Activated T-cell treated with anti-CD3 and anti-CD28 coated beads for 1 hour (primary cell): ENCODE data around the gene TNFRSF11A.

Source experiments
- DNase-seq: peaks from one replicate; pipeline ENCODE4 v3.0.0-alpha.2; 2020; ENCODE audit warnings: low read depth

TNFRSF11A gene

GRCh38 chr18:62343316-62343715 is 18.2 kb downstream of the TNFRSF11A start:
- DNase-seq, result no peak

- no peak for DNase-seq
These were observed 20.8 kb downstream of the TNFRSF11A start for GRCh38 chr18:62345909-62346308.

DNA sequence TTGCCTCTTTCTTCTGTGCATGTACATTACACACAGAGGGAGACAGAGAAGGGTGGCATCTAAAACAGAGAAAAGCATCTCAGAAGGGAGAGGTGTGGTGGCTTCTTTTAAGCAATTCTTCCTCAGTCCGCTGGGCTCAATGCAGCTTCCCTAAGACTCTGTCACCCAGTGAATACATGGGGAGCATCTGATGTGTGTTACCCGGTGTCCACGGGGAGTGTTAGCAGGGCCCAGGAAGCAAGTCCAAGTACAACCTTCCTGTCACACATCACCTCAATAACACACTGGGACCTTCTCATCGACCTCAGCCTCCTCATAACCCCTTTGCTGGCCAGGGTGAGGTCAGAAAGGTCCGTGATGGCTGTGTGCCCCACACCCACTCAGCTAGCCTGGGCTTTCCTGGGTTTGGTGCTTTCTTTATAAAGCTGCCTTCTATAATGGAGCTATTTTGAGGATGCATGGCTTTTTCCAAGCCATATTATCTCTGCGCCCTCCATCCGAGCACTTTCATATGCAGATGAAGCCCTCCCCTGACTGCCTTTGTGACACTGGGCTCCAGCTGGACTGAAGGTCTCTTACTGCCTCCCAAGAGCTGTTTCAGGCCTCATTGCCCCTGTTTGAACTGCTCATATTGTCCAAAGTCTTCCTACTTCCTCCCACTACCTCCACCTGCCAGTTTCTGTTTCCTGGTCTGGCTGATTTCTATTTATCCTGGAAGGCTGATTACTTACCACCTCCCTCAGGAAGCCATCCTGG is 21.4 kb downstream of the TNFRSF11A start:
- DNase-seq, result no peak

DNA sequence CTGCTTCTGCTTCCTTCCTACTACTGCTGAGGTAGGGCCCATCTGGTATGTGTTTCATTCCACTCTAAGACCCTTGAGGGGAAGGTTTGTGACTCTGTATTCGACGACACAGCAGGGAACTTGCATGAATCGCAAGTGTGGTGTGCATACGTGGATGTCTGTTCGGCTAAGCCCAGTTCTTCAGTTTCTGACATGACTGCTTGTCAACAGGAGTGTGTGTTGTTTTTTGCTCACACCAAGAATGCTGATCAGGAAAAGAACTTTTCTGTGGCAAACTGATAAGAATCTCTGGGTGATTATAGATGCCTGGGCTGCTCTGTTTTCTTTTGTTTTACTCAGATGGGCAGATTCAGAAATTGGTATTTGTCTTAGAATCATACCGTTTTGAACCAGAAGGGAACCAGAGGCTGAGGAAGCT is 22.0 kb downstream of the TNFRSF11A start:
- no peak for DNase-seq

- no peak for DNase-seq
These were observed 23.4 kb downstream of the TNFRSF11A start for GRCh38 chr18:62348474-62348873.

GRCh38 chr18:62353170-62353569 is 28.1 kb downstream of the TNFRSF11A start:
- DNase-seq, result no peak

DNA sequence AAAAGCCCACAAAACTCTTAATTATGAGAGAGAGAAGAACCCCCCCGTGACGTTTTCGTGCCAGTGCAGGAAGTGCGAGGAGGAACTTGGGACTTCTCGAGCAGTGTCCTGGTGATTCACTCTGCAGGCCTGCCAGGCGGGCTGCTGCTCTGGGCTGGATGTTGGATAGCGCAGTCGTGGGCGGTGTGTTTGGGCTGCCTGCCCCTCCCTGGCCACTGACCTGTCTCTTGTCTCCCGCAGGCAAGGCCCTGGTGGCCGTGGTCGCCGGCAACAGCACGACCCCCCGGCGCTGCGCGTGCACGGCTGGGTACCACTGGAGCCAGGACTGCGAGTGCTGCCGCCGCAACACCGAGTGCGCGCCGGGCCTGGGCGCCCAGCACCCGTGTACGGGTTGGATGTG is 29.0 kb downstream of the TNFRSF11A start:
- DNase-seq, result no peak

GRCh38 chr18:62357079-62357719 is 32.1 kb downstream of the TNFRSF11A start:
- no peak for DNase-seq

DNA sequence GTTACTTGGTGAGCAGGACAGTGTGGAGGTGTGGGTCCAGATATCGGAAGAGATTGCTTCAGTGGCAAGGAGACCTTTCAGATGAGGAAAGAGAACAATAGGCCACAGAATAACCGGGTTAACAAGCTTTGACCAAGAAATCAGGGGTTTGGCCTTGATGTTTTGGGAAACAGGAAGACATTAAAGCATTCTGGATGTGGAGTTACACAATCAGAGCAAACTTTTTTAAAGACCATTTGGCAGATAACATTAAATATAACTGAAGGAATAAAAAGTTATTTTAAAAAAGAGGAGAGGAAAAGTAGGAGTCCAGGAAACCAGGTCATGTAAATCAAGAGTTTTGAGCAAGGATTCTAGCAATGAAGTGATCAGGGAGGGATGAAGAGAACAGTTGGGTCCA is 35.7 kb downstream of the TNFRSF11A start:
- no peak for DNase-seq

DNA sequence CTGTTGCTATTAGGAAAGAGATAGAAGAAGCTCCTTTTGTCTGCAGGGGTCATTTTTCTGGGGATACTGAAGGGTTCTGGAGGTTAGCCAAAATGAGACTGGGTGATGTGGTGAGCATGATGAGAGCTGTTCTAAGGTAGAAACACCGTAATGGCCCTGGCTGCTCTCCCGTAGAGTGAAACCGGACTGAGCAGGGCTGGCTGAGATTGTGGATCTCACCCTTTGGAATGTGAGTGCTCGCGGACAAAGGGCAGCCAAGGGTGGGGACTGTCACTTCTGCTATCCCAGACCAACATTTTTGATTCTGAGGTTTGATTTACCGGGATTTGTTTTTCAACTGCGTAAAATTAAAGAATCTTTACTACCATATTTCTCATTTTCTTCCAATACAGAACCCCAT is 36.2 kb downstream of the TNFRSF11A start:
- DNase-seq, result no peak

GRCh38 chr18:62364558-62364957 is 39.4 kb downstream of the TNFRSF11A start:
- DNase-seq, result no peak

GRCh38 chr18:62365420-62365819 is 40.3 kb downstream of the TNFRSF11A start:
- DNase-seq, result no peak

- DNase-seq, result no peak
These were observed 41.9 kb downstream of the TNFRSF11A start for GRCh38 chr18:62366992-62367391.

GRCh38 chr18:62368100-62368499 is 43.0 kb downstream of the TNFRSF11A start:
- no peak for DNase-seq

GRCh38 chr18:62369129-62369644 is 44.1 kb downstream of the TNFRSF11A start:
- DNase-seq, result no peak

DNA sequence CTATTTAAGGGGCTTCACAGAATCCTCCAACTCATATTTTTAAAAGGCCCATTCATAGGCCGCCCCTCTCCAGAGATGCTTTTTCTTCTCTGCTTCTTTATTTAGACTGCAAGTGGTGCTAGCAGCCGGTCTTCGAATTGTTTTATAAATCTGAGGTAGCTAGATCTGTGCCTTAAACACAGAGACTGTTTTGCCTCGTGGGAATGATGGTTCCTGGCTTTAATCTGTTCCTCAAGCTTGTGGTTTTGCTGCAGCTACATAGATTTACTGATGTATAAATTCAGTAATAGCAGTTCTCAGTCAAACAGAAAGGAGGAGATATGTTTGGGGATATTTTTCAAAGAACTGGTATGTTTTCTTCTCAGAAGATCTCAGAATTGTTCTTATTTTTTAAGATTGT is 45.3 kb downstream of the TNFRSF11A start:
- DNase-seq, result no peak

DNA sequence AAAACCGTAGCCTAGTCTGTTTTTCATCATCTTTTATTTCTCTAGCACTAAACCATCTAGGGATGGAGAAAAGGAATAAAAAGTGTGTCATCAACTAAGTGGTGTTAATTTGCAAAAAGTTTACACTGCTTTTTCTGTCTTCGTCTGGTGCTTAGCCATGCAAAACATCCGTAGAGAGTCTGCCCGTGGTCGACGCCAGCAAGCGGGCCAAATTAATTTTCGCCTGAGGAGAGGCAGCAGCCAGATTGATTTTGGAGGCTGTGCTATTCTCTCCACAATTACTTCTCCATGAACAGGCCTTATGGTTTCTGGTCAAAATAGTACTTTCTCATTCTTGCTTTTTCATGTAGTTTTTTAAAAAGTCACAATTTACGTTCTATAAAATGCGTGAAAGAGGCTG is 46.3 kb downstream of the TNFRSF11A start:
- no peak for DNase-seq

DNA sequence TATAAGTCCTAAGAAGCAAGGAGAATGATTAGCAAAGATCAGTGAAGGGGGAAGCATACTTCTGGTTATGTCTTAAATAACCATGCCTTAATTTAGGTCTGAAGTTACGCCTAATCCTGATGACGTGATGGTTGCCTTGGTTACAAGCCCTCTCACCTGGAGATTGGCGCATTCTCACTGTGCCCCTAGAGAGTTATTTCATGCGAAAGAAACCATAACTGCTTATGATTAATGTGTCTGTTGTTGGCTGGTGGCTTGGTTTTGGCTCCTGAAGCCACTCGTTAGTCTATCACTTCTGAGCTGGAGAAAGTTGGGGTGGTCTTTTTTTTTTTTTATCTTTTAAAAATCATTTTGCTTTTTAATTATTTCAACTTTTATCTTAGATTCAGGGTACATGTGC is 47.0 kb downstream of the TNFRSF11A start:
- DNase-seq, result no peak

- no peak for DNase-seq
These were observed 47.8 kb downstream of the TNFRSF11A start for GRCh38 chr18:62372882-62373281.

GRCh38 chr18:62374410-62374965 is 49.4 kb downstream of the TNFRSF11A start:
- no peak for DNase-seq

DNA sequence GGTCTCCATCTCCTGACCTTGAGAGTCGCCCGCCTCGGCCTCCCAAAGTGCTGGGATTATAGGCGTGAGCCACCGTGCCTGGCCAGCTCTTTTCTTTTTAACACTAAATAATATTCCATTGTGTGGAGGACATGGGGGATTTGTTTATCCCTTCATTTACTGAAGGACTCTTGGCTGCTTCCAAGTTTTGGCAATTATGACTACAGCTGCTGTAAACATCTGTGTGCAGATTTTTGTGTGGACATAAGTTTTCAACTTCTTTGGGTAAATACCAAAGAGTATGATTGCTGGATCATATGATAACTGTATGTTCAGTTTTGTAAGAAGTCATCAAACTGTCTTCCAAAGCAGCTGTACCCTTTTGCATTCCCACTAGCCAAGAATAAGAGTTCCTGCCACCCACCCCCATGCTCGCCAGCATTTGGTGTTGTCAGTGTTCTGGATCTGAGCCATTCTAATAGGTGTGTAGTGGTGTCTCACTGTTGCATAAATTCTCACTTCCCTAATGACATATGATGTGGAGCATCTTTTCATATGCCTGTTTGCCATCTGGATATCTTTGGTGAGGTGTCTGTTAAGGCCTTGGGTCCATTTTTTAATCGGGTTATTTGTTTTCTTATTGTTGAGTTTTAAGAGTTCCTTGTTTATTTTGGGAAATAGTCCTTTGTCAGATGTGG is 52.2 kb downstream of the TNFRSF11A start:
- DNase-seq, result no peak

GRCh38 chr18:62379051-62379450 is 53.9 kb downstream of the TNFRSF11A start:
- DNase-seq, result no peak

DNA sequence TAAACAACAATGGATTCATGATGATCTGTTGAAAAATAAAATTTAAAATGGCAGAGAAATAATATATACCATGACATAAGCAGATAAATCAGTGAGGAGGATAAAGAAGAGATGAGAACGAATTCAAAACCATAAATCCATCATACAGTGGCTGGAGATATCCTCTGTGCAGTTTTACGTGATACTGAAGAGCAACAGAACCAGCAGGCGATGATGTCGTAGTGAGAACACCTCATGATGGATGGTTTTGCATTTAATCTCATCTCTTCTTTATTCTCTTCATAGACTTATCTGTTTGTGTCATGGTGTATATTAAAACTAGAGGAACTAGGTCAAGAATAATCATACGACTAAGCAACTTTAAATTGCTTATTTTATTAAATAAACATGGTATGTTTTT is 56.3 kb downstream of the TNFRSF11A start:
- DNase-seq, result no peak
